Hepatocyte (in vitro differentiated cells): ENCODE measurements around the gene SRRM4.

Source experiments
- EZH2 ChIP-seq: fragments of 200-600 bp; sonication (generic); IDR thresholded peaks from 2 replicates; pipeline ENCODE4 v1.6.1; 2016; ENCODE audit warnings: antibody characterized with exemption, mild to moderate bottlenecking, borderline replicate concordance
- EZH2phosphoT487 ChIP-seq: fragments of 200-600 bp; sonication (generic); IDR thresholded peaks from one replicate; pipeline ENCODE4 v1.6.1; 2018; ENCODE audit warnings: antibody characterized with exemption, mild to moderate bottlenecking, low read depth, moderate library complexity; ENCODE audit not compliant: unreplicated experiment, severe bottlenecking
- TF ChIP-seq, protein P1 (sequence below): fragments of 200-600 bp; sonication (generic); IDR thresholded peaks from 2 replicates; pipeline ENCODE4 v1.5.1; 2016; ENCODE audit warnings: antibody characterized with exemption, mild to moderate bottlenecking; ENCODE audit not compliant: poor library complexity

DNA sequence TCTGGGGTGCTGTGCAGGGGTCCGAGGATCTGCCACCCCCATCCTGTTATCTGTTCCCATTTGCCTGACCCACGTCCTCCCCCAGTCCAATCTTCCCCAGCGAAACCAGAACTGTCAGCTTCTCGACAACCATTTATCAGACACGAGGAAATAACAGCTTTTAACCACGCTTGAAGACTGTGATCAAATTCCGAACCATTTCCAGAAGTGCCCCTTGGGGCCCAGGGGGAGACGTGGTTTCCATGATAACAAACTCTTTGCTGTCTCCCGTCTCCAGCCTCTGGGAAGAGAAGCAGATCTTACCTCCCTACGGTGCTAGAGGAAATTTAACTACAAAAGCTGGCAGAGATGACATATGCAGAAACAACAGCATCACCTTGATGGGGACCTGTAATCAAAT, 35.1 kb upstream of the SRRM4 start:
- TF ChIP-seq EZH2 (no peak), EZH2phosphoT487 (no peak)
- TF ChIP-seq, protein P1, sequence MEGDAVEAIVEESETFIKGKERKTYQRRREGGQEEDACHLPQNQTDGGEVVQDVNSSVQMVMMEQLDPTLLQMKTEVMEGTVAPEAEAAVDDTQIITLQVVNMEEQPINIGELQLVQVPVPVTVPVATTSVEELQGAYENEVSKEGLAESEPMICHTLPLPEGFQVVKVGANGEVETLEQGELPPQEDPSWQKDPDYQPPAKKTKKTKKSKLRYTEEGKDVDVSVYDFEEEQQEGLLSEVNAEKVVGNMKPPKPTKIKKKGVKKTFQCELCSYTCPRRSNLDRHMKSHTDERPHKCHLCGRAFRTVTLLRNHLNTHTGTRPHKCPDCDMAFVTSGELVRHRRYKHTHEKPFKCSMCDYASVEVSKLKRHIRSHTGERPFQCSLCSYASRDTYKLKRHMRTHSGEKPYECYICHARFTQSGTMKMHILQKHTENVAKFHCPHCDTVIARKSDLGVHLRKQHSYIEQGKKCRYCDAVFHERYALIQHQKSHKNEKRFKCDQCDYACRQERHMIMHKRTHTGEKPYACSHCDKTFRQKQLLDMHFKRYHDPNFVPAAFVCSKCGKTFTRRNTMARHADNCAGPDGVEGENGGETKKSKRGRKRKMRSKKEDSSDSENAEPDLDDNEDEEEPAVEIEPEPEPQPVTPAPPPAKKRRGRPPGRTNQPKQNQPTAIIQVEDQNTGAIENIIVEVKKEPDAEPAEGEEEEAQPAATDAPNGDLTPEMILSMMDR: no peak
